GM10847 (cell line): ENCODE results near the gene SLC28A2.

ENCODE experiments used
- POLR2A ChIP-seq: IDR thresholded peaks from 2 replicates; pipeline ENCODE4 v1.6.1; 2011; ENCODE audit not compliant: insufficient read length; ENCODE audit errors: extremely low read depth

Gene SLC28A2, protein sequence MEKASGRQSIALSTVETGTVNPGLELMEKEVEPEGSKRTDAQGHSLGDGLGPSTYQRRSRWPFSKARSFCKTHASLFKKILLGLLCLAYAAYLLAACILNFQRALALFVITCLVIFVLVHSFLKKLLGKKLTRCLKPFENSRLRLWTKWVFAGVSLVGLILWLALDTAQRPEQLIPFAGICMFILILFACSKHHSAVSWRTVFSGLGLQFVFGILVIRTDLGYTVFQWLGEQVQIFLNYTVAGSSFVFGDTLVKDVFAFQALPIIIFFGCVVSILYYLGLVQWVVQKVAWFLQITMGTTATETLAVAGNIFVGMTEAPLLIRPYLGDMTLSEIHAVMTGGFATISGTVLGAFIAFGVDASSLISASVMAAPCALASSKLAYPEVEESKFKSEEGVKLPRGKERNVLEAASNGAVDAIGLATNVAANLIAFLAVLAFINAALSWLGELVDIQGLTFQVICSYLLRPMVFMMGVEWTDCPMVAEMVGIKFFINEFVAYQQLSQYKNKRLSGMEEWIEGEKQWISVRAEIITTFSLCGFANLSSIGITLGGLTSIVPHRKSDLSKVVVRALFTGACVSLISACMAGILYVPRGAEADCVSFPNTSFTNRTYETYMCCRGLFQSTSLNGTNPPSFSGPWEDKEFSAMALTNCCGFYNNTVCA

DNA sequence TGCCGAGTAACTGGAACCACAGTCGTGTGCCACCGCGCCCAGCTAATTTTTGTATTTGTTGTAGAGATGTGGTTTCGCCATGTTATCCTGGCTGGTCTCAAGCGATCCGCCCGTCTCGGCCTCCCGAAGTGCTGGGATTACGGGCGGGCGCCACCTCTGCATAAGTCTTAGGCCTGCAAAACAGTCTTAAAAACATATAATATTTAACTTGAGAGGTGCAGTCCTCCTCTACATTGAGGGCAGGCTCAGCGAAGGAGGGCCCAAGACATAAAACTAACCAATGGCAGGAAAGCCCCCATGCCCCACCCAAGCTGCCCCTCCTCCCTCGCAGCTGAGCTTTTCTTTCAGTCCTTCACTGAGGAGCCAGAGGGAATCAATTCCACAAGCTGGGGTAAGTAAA lies at the start of gene SLC28A2:
SLC28A2 (plus strand) TSS at position 347 of the 400 bp plus-strand sequence. CDS start 982 bp downstream, outside the sequence.
- no peak for TF ChIP-seq POLR2A

DNA sequence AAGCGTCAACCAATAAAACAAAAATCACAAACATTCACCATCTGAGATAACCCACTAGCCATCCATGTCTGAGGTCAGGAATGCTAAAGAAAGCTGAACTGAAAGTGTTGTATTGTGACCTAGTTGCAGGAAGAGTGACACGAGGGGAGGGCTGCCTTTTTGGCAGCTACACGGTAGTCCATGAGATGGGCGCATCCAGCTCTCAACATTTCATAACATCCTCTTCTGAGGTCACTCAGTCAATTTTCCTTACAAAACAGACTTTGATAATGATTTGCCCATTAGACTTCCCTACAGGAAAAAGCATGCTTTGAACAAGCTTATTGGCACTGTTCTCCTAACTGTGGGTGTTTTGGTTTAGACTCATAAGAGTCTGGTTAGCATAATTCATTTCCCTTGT lies 48.9 kb upstream of the SLC28A2 start:
- no peak for TF ChIP-seq POLR2A

- no peak for TF ChIP-seq POLR2A
These were observed 46.8 kb upstream of the SLC28A2 start for GRCh38 chr15:45205192-45205591.

- no peak for TF ChIP-seq POLR2A
These were observed 39.5 kb upstream of the SLC28A2 start for GRCh38 chr15:45212493-45212892.

DNA sequence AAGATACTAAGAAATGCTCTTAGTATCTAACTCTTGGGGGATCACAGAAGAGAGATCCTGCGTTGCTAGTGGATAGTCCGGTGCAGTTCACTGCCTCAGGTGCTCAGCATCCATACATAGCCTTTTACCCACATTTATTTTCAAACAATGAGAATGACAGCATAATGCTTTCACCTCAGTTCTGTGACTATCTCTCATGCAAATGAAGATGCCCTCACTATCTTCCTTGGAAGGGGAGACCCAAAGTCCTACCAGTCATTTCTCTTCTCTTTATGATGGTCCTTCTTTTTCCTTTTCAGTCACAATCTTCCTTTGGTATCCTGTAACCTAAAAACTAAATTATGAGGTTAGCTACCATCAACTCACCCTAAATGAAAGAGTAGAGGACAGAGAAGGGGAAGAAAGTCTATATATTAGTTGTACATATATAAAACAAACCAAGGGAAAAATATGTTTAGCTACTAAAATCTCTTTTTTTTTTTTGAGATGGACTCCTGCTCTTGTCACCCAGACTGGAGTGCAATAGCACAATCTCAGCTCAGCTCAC lies 30.9 kb upstream of the SLC28A2 start:
- no peak for TF ChIP-seq POLR2A

GRCh38 chr15:45221967-45222366 lies 30.1 kb upstream of the SLC28A2 start:
- no peak for TF ChIP-seq POLR2A

DNA sequence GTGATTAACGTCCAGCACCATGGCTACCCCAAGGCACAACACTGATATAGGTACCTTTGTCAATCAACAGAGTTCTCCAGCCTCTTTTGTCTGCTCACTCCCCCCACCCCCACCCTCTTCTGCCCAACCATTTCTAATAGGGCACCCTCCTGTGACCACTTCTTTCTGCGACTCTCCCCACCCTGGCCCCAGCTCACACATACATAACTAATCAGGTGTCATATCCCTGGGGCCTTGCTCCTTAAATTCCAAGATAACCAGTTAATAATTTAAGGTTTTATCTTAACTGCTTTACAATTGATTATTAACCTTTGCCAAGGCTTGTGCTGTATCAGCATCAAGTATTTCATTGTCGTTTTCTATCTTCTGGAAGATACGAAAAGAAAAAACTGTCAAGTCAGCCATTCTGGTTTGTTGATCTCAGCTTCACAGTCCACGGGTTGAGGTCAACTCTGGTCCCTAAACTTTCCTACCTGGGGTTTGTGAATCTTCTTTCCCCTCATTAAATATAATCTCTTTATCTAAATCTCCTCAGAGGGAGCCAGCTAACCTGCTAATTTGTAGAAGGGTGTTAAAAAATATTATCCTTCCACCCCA lies 27.3 kb upstream of the SLC28A2 start:
- no peak for TF ChIP-seq POLR2A

DNA sequence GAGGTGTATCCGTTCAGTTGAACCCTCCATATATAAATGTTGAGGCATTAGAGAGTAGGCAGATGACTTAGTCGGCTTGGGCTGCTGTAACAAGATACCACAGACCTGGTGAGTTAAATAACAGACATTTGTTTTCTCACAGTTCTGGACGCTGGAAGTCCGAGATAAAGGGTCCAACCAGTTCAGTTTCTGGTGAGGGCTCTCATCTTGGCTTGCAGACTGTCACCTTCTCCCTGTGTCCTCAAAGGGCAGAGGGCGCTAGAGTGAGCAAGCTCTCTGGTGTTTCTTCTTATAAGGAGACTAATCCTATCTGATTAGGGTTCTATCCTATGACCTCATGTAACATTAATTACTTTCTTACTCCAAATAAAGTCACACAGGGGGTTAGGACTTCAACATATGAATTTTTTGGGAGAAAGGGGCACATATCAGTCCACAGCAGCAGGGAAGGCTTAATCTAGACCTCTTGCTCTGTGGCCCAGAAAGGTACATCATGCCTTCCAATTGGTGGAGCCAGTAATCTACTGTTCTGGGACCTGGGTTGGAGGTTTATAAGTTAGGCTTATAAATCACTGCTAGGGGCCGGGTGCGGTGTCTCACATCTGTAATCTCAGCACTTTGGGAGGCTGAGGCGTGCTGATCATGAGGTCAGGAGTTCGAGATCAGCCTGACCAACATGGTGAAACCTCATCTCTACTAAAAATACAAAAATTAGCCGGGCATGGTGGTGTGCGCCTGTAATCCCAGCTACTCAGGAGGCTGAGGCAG lies 26.3 kb upstream of the SLC28A2 start:
- TF ChIP-seq POLR2A = no peak

DNA sequence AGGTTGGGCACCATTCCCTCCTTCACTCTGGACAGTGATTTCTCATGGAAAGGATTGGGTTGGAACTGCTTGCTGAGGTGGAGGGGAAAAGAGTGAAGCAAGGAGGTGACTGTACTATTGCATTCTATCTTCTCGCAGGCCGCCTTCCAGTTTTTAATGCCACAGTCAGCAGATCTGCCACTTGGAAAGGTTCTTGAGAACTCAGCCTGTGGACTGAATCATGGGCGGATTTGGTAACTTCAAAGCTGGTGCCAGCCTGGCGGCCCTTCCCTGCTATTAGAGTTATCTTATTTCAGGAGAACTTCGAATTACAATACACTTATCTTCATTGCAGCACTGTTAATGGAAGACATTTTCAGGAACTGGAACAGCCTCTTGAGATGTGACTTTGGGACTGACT lies 23.1 kb upstream of the SLC28A2 start:
- TF ChIP-seq POLR2A = no peak

DNA sequence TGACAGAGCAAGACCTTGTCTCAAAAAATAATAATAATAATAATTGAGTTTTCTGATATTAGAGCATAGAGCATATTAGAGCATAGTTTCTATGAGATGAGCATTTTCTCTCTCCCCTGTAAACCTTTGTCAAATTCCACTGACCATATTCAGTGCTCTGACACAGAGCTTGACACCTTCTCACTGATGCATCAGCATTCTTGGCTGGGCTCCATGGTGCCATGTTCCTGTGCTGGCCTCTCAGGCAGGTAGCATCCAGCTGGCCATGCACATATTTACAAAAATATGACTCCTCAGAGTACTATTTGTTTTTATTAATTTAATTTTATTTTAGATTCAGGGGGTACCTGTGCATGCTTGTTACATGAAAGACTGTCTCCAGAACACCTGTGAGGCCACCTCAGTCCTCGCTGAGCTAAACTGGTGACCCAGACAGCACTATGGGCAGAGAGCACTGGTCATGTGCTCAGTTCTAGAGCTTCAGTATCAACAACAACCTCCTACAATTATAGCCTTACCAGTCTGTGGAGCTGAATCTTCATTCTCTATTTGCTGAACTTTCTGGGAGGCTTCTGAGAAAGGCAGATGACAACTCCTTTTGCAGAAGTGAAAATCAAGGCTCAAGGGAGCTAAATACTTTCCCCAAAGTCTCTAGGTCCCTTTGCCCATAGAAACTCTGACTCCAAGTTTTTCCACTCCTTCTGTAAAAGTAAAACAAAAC lies 21.6 kb upstream of the SLC28A2 start:
- no peak for TF ChIP-seq POLR2A

DNA sequence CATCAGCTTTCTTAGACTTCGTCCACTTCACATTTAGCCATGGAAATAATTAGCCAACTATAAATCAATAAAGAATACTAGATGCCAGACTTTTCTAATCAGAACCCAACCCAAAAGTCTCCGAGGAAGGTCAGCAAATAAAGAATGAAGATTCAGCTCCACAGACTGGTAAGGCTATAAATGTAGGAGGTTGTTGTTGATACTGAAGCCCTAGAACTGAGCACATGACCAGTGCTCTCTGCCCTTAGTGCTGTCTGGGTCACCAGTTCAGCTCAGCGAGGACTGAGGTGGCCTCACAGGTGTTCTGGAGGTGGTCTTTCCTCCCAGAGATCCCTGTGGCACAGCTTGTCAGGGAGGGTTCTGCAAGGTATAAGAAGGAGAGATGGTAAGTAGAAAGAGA lies 20.9 kb upstream of the SLC28A2 start:
- no peak for TF ChIP-seq POLR2A

GRCh38 chr15:45231864-45232562 lies 20.0 kb upstream of the SLC28A2 start:
- TF ChIP-seq POLR2A = no peak

DNA sequence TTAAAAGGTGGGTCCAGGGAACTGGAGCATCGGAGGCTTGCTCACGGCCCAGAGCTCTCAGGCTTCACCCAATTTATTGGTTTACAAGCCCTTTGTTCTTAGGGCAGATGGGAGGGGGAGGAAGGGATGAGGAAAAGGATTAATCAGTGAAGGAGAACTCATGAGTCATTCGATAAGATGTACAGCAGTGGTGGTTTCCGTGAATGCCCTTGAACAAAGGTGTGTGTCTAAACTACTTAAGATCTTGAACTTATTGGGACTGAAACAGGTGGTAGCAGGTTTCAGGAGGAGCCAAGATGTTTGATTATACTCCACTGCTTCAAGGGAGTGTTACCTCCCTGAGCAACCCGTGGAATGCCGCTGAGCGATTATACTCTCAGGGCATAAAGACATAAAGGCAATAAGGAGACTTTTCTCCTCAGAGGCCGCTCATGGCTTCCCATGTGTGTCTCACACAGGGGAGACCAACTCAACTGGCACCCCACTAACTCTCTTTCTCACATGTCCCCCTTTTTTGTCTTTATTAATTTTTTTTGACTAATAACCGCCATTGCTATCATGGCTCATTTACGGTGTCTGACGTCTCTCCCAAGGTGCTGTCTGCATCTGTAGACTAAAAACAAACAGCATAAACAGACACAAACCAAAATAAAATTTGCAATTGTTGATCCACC lies 17.3 kb upstream of the SLC28A2 start:
- no peak for TF ChIP-seq POLR2A
